ENCODE measurements around the gene SERHL2. TPM values are rescaled to one million over a fixed set of nuclear protein-coding genes. Genes with fewer than 3 reads are reported as not detected.

The SERHL2 gene
- total RNA-seq, 2 experiments from 2014 or later: 0.69 TPM; not detected in 1

DNA sequence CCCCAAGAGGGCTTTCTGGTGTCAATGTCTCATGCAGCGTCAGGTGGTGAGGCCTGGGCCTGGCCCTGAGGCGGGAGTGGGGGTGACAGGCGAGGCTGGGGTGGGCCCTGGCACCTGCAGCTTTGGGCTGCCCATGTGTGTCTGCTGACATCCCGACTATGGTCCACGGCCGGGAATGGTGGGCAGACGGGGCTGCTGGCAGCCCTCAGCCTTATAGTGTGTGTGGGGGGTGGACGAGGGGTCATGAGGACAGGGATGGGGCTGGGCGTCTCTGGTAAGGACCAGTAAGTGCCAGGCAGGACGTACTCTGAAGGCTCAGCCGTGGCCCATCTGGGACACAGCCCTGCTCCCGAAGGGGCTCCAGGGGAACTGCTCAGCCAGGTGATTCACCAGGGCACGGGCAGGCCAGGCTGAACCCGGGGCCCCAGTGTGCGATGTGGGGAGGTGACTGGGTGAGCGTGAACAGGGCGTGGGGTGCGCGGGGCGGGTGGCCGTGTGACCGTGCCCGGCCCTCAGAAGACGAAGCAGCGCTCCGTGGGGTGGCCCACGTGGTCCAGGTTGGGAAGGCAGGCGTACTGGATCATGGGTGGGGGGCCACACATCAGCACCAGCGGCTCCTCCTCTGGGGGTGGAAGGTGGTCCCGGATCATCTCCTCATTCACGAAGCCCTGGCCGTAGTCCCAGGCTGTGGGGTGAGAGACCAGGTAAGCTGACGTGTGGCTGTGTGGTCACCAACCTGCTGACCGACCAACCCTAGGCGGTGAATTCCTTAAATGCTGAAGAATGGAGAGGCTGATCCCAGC, 65.7 kb downstream of the SERHL2 start:
- Histone ChIP-seq H3K27me3 (ENCODE audit: control insufficient read depth in 1 of 2, insufficient read depth in 2 of 2, low read length in 2 of 2) (no peaks in the 10 kb centered on the region), H3K9me3 (ENCODE audit: control insufficient read depth in 1 of 2, insufficient read depth in 1 of 2, low read length in 2 of 2) (no peaks in the 10 kb centered on the region), H3K4me1 (ENCODE audit: insufficient read depth, low read length) (peaks cover 21% of the 10 kb centered on the region), H3K4me3 (ENCODE audit: low read length) (no peak overlapping the region), H3K36me3 (ENCODE audit: insufficient read depth, low read length) (peaks cover 19% of the 10 kb centered on the region), H3K27ac (ENCODE audit: low read depth in 1 of 2, low read length in 2 of 2) (no peak overlapping the region)
- Mint-ChIP-seq H3K9me3 (no peaks in the 10 kb centered on the region), H3K4me1 (ENCODE audit: low read depth) (peaks cover 19% of the 10 kb centered on the region), H3K27me3 (no peaks in the 10 kb centered on the region), H3K27ac (peak overlapping the region; percentile 24), H3K4me3 (no peak overlapping the region), H3K36me3 (ENCODE audit: low read depth) (peaks cover 32% of the 10 kb centered on the region)
- intact Hi-C loops (cut with DNase I, micrococcal nuclease): loop anchor here in 1 of 2 experiments (10.0 kb wide), 1 partner anchor 545 kb away; the partner anchor contains the start of genes NAGA, PHETA2 and SMDT1
- ChIA-PET POLR2A (no interaction called here), CTCF (no interaction called here)
- ATAC-seq (ENCODE audit: poor library complexity): no peak
- TF ChIP-seq, protein P1, sequence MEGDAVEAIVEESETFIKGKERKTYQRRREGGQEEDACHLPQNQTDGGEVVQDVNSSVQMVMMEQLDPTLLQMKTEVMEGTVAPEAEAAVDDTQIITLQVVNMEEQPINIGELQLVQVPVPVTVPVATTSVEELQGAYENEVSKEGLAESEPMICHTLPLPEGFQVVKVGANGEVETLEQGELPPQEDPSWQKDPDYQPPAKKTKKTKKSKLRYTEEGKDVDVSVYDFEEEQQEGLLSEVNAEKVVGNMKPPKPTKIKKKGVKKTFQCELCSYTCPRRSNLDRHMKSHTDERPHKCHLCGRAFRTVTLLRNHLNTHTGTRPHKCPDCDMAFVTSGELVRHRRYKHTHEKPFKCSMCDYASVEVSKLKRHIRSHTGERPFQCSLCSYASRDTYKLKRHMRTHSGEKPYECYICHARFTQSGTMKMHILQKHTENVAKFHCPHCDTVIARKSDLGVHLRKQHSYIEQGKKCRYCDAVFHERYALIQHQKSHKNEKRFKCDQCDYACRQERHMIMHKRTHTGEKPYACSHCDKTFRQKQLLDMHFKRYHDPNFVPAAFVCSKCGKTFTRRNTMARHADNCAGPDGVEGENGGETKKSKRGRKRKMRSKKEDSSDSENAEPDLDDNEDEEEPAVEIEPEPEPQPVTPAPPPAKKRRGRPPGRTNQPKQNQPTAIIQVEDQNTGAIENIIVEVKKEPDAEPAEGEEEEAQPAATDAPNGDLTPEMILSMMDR (IDR thresholded peaks at IDR 0.05): no peak
- no peak for DNase-seq

DNA sequence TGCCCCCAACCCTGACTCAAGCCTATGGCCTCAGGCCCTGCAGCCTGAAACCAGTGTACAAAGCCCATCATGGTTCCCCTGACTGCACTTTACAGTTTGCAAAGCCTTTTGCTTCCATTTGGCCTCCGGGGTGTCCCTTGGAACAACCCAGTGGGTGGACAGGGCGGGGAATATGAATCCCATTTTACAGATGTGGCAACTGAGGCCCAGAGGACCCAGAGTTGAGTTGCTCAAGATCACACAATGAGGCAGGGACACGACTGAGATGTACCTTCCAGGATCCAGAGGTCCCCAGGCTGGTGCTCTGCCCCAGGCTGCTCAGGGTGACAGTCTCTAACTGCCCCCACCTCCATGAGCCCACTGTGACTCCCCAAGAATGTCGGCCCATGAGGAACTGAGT, 66.3 kb downstream of the SERHL2 start:
- peaks cover 19% of the 10 kb centered on the region for H3K36me3 ChIP-seq (ENCODE audit: insufficient read depth, low read length)
- TF ChIP-seq, protein P1 (IDR thresholded peaks at IDR 0.05): no peak
- no peaks in the 10 kb centered on the region for H3K27me3 ChIP-seq (ENCODE audit: control insufficient read depth in 1 of 2, insufficient read depth in 2 of 2, low read length in 2 of 2)
- no peak overlapping the region for H3K4me3 ChIP-seq (ENCODE audit: low read length)
- DNase-seq (no peak), ATAC-seq (ENCODE audit: poor library complexity) (no peak)
- Mint-ChIP-seq H3K9me3 (no peaks in the 10 kb centered on the region), H3K27ac (no peak overlapping the region), H3K27me3 (no peaks in the 10 kb centered on the region), H3K4me3 (no peak overlapping the region), H3K36me3 (ENCODE audit: low read depth) (peaks cover 26% of the 10 kb centered on the region), H3K4me1 (ENCODE audit: low read depth) (peaks cover 15% of the 10 kb centered on the region)
- H3K27ac ChIP-seq (ENCODE audit: low read depth in 1 of 2, low read length in 2 of 2): no peak overlapping the region
- ChIA-PET POLR2A (no interaction called here), CTCF (no interaction called here)
- H3K9me3 ChIP-seq (ENCODE audit: control insufficient read depth in 1 of 2, insufficient read depth in 1 of 2, low read length in 2 of 2): no peaks in the 10 kb centered on the region
- intact Hi-C loops (cut with DNase I, micrococcal nuclease): no loop called here
- peaks cover 21% of the 10 kb centered on the region for H3K4me1 ChIP-seq (ENCODE audit: insufficient read depth, low read length)

DNA sequence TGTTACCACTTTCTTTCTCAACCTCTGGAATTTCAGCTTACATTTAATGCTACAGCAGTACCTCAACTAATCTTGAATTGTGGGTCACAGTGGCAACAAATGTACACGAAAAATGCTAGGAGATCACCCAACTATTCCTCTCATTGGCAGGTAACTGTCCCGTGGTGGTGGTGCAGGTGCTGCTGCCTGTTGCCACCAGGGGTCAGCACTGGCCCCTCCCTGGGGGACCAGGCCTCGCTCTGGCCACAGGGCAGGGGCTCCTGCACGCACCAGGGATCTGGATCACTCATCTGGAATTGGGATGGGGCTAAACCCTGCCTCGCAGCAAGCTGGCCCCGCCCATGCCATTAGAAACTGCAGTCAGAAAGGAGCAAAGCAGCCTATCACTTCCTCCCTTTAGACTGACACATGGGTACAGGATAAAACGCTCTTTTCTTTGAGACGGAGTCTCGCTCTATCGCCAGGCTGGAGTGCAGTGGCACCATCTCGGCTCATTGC, 67.8 kb downstream of the SERHL2 start:
- TF ChIP-seq, protein P1 (IDR thresholded peaks at IDR 0.05): peak; percentile 88
- intact Hi-C loops (cut with DNase I, micrococcal nuclease): no loop called here
- ATAC-seq (ENCODE audit: poor library complexity): peak; percentile 83

More for the DNA sequence above, 67.8 kb downstream of the SERHL2 start:
- H3K4me1 ChIP-seq (ENCODE audit: insufficient read depth, low read length): peaks cover 8% of the 10 kb centered on the region
- Mint-ChIP-seq H3K27ac (peak overlapping the region; percentile 55), H3K9me3 (no peaks in the 10 kb centered on the region), H3K36me3 (ENCODE audit: low read depth) (peaks cover 32% of the 10 kb centered on the region), H3K4me3 (no peak overlapping the region), H3K4me1 (ENCODE audit: low read depth) (peaks cover 6% of the 10 kb centered on the region), H3K27me3 (no peaks in the 10 kb centered on the region)
- no peaks in the 10 kb centered on the region for H3K27me3 ChIP-seq (ENCODE audit: control insufficient read depth in 1 of 2, insufficient read depth in 2 of 2, low read length in 2 of 2)
- peak; percentile 27 to 73 (median 48) for DNase-seq
- H3K4me3 ChIP-seq (ENCODE audit: low read length): no peak overlapping the region
- CTCF ChIA-PET: interaction anchor here (0.9 kb wide), 1 partner anchor 86 kb away, joined by 3 read pairs; no protein-coding TSS in a partner anchor
- no peak overlapping the region for H3K27ac ChIP-seq (ENCODE audit: low read depth in 1 of 2, low read length in 2 of 2)
- POLR2A ChIA-PET: interaction anchor here (1.0 kb wide), 1 partner anchor 27 kb away, joined by 3 read pairs; the partner anchor contains the start of gene CYB5R3
- H3K36me3 ChIP-seq (ENCODE audit: insufficient read depth, low read length): peaks cover 27% of the 10 kb centered on the region
- H3K9me3 ChIP-seq (ENCODE audit: control insufficient read depth in 1 of 2, insufficient read depth in 1 of 2, low read length in 2 of 2): no peaks in the 10 kb centered on the region

Measured in CD4-positive, alpha-beta T cell (primary cell).